T-helper 9 cell (primary cell): ENCODE measurements around the gene DUOXA1.
"Not testable (repeated sequence)": the region's sequence is repeated elsewhere in the genome, so short reads cannot be mapped to it uniquely, and the experiment has no call there.

Experiments used
- DNase-seq: peaks from one replicate; pipeline ENCODE4 v3.0.0-alpha.2; 2020

DUOXA1 gene

DNA sequence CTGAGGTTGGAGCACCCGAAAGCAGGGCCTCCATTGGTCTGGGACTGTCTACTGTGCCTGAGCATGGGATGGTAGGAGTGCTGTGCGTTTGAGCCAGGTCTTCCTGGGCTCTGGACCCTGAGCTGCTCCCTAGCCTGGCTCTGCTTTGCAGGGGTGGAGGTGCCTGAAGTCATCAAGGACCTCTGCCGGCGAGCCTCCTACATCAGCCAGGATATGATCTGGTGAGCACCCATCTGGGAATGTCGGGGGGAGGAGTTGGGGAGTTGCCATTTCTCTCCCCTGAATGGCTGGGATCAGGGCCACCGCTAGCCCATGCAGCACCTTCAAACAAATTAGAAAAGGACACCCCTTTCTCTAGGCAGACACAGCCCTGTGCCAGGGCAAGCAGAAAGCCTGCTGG is 20.8 kb upstream of the DUOXA1 start:
- no peak for DNase-seq

DNA sequence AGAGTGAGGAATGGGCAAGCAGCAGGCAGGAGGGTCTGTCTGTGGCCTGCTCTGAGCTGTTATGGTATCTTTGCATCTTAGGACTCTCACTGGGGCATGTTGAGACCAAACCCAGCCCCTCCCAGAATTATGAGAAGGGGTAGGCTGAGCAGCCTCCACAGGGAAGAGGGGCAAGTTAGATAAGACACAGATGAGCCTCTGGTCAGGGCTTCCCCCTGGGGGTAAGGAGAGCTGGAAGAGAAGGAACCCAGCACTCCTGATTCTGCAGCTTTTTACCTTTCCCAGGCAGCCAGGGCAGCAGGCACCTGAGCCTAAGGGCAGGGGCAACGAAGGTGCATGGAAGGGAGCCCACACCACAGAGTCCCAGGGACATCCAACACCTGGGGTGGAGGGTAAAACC is 19.4 kb upstream of the DUOXA1 start:
- DNase-seq: no peak

- DNase-seq: no peak
Measured at GRCh38 chr15:45148076-45149059, 18.7 kb upstream of the DUOXA1 start.

DNA sequence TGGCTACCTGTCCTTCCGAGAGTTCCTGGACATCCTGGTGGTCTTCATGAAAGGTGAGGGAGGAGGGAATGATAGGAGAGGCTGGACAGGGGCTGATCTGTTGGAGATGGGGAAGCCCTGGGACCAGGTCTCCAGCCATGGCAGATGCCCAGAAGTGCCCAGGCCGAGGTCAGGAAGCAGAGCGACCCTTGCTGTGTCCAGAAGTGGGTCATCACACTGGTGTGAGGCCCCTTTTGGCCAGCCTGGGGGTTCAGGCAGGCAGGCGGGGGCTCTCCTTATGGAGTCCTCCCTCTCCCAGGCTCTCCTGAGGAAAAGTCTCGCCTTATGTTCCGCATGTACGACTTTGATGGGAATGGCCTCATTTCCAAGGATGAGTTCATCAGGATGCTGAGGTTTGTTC is 17.9 kb upstream of the DUOXA1 start:
- DNase-seq: no peak

- DNase-seq: no peak
Measured at GRCh38 chr15:45146405-45146804, 16.7 kb upstream of the DUOXA1 start.

DNA sequence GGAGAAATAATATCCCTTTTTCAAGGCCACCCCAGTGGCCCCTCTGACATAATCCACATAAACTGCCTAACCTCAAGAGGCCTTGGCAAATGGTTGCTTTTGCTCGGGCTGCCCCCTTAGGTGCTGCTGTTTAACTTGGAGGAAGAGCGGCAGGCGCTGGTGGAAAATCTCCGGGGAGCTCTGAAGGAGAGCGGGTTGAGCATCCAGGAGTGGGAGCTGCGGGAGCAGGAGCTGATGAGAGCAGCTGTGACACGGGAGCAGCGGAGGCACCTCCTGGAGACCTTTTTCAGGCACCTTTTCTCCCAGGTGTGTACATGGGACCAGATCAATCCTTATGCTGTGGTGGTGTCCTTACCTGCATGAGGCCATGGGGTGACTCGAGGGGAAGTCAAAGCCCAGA is 15.1 kb upstream of the DUOXA1 start:
- no peak for DNase-seq

DNA sequence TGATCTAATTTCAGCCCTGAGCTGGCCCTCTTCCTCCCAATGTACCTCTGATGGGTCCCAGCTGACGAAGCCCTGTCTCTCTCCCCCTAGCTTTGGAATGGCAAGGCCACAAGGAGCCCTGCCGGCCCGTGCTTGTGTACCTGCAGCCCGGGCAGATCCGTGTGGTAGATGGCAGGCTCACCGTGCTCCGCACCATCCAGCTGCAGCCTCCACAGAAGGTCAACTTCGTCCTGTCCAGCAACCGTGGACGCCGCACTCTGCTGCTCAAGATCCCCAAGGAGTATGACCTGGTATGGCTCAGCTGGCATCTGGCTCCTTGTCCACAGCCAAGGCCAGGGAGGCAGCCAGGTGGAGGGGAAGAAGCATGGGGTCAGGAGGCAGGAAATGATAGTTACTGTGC is 14.3 kb upstream of the DUOXA1 start:
- no peak for DNase-seq

- DNase-seq: no peak
Measured at GRCh38 chr15:45143056-45143455, 13.4 kb upstream of the DUOXA1 start.

DNA sequence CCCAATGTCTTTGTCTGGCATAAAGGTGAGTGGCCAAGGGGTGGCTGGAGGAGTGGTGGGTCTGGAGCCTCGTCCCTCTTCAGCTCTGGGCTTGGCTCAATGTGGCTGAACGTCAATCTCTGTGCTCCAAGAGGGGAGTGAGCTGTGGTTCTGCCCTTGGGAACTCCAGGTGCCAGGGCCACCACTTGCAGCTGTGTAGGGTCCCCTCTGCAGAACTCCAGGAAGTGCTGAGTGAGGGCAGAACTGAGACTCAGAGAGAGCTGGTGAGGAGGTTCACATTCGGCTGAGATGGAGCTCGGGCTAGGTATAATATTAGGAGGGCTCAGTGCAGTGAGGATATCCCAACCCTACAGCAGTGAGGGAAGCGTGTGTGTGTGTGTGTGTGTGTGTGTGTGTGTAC is 11.7 kb upstream of the DUOXA1 start:
- DNase-seq: no peak

DNA sequence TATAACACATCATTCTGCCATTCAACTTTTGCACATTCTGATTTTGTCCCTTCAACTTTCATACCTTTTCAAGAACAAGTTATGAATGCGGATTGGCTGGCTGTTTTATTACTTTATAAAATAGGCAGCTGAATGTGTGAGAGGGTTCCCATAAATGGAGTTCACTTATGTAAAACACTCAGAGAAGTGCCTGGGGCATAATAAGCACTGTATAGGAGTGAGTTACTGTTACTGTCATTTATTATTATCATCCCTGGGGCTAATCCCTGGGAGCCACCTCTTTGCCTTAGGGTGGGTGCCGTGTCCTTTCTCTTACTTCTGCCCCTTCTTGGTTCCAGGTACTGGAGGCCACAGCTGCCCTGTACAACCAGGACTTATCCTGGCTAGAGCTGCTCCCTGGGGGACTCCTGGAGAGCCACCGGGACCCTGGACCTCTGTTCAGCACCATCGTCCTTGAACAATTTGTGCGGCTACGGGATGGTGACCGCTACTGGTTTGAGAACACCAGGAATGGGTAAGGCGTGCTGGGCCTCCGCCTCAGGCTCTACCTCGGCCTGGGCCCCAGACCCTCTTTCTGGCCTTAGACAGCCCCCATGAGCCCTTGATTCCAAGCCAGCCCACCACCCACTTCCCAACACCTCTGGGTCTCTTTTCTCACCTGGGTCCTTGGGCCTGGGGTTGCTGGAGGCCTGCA is 11.0 kb upstream of the DUOXA1 start:
- DNase-seq: no peak

DNA sequence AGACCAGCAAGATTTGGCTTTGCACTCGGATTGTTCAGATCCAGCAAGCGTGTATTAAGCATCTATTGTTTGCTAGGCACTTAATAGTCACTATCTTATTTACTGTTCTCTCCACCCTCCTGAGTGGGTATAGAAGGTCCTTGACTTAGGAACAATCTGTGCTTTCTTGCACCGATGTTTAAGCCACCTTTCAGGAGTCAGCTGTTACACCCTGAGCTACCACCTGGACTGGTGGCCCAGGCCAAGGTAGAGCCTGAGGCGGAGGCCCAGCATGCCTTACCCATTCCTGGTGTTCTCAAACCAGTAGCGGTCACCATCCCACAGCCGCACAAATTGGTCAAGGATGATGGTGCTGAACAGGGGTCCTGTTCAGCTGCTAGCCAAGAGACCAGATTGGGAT is 10.1 kb upstream of the DUOXA1 start:
- no peak for DNase-seq

DNA sequence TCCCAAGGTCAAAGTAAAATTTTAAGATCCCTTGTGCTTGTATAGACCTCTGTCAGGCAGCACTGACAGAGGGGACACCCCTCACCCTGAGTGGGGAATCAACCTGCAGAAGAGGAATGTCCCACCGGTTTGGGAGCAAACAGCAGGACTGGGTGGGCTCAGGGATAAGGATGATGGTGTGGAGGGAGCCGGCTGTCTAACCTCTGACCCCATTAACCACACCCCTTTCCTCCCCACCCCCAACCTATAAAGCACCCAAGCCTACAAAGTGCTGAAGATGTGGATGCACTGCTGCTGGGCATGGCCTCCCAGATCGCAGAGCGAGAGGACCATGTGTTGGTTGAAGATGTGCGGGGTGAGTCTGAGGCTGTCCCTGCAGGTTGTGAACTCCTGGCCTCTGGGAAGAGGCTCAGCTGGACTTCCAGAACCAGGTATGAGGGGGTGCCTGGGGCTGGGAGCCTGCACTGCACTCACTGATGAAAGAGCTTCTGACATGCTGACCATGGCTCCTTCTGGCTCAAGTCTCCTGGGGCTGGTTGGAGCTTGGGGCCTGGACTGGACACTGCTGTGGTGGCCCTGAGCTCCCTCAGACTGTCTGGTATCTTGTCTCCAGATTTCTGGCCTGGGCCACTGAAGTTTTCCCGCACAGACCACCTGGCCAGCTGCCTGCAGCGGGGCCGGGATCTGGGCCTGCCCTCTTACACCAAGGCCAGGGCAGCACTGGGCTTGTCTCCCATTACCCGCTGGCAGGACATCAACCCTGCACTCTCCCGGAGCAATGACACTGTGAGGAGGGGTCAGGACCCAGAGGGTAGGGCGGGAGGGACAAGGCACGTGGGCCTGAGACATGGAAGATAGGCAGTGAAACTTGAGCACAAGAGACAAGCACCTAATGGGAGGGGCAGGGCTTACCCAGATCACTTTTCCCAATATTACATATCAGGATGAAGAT is 9.4 kb upstream of the DUOXA1 start:
- no peak for DNase-seq

DNA sequence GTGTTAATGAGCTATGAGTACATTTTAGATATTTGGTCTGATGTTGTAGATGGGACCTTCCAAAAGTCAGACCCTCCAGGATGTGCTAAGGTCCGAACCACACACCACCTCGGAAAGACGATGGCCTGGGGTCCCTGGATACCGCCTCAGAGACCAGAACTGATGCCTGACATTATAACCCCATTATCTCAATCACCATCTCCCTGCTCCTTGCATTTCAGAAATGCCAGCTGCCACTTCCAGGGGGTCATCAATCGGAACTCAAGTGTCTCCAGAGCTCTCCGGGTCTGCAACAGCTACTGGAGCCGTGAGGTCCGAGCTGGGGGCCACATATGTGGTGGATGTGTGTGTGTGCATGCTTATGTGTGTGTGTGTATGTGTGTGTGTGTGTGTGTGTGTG is 8.0 kb upstream of the DUOXA1 start:
- no peak for DNase-seq

- DNase-seq: no peak
Measured at GRCh38 chr15:45136378-45136764, 6.7 kb upstream of the DUOXA1 start.

DNA sequence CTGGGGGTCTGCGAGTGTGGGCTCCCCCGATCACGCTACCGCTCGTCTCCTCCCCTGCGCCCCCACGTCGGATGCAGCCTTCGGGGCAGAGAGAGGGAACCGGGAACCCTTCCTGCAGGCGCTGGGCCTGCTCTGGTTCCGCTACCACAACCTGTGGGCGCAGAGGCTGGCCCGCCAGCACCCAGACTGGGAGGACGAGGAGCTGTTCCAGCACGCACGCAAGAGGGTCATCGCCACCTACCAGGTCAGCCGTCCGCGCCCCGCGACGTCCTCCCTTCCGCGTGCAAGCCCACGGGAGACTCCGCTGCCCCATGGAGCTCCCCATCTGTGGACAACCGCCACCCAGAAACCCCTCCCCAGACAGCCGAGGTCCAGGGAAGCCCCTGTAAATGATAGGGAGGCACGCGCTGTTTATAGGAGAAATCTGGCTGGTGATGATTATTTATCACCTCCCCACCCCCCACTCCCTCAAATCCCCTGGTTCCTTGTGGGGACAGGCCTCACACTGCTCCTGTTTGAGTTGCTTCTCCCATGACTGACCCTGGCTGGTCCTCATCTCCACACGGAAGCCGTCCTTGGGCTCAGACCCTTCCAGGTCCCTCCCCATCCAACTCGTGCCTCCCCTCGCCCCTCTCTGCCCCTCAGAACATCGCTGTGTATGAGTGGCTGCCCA is 6.2 kb upstream of the DUOXA1 start:
- DNase-seq: not testable (repeated sequence)

DNA sequence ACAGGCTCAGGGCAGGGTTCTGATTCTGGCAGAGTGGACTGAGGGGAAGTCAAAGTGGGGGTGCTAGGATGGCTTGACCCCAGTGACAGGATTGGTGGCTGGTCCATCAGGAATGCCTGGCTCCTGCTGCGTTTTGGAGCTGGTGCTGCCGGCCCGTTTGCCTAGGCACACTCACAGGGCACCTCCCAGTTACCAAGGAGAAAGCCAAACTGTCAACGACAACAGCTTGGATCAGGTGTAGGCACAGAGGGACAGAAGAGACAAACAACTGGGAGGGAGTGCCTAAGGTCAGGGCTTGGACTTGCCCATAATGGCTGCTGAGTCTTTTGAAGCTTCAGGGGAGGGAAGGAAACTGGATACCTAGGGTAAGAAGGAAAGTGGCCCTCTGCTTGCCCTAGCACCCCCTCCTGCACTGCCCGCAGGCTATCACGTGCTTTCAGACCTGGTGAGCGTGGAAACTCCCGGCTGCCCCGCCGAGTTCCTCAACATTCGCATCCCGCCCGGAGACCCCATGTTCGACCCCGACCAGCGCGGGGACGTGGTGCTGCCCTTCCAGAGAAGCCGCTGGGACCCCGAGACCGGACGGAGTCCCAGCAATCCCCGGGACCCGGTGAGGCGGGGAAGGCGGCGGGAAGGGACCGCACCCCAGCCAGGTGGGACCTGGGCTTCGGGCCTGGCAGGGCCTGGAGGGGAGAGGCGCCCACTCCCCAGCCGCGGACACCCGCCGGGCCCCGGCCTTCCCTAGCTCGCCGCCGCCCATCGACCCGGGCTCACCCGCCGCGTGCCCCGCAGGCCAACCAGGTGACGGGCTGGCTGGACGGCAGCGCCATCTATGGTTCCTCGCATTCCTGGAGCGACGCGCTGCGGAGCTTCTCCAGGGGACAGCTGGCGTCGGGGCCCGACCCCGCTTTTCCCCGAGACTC is 5.3 kb upstream of the DUOXA1 start:
- no peak for DNase-seq

DNA sequence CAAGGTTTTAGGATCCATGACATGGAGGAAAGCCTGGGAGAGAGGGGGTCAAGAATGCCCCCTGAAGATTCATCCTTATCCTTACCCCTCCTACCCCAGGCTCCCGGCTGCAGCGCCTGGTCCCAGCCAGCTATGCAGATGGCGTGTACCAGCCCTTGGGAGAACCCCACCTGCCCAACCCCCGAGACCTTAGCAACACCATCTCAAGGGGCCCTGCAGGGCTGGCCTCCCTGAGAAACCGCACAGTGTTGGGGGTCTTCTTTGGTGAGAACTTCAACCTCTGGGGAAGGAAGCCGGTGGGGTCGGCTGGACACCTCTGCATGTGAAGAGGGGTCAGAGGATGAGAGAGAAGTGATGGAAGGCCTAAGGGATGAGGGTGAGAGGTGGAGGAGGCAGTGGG is 4.4 kb upstream of the DUOXA1 start:
- DNase-seq: no peak

- DNase-seq: no peak
Measured at GRCh38 chr15:45133561-45133920, 3.9 kb upstream of the DUOXA1 start.

- no peak for DNase-seq
Measured at GRCh38 chr15:45132844-45133560, 3.3 kb upstream of the DUOXA1 start.

GRCh38 chr15:45131510-45131909 is 1.8 kb upstream of the DUOXA1 start:
- DNase-seq: no peak
